Sigmoid colon (tissue), 4 donors: ENCODE measurements around the gene ABCF2.

Source experiments
- CTCF ChIP-seq, 4 experiments: fragments of 450-650 bp in 3 of 4; fragments of 200-600 bp in 1 of 4; IDR thresholded peaks; one replicate each; pipeline ENCODE4 v1.5.1; 2016 to 2019; ENCODE audit warnings: antibody characterized with exemption in 4 of 4, mild to moderate bottlenecking in 3 of 4, moderate library complexity in 2 of 4
- POLR2AphosphoS5 ChIP-seq, 4 donors: sonication (generic); formaldehyde crosslinking; IDR thresholded peaks; one replicate each; pipeline ENCODE4 v1.6.1; 2017; ENCODE audit warnings: antibody characterized with exemption in 4 of 4

- TF ChIP-seq CTCF (IDR thresholded peaks at IDR 0.05) (no peak), POLR2AphosphoS5 (IDR thresholded peaks at IDR 0.05) (no peak)
Measured at GRCh38 chr7:151229249-151229648, 2.2 kb upstream of the ABCF2 start.
